SK-N-MC (cell line): Measurements from ENCODE around the gene TANGO6.

ENCODE experiments used
- DNase-seq: peaks from one replicate; pipeline ENCODE4 v3.0.0-alpha.2; 2011; ENCODE audit warnings: low read depth, low spot score
- H3K27ac ChIP-seq: fragments of 200-600 bp; sonication (generic); 2 replicates; pipeline ENCODE4 v1.5.1; 2016; ENCODE audit warnings: mixed run types
- H3K36me3 ChIP-seq: fragments of 200-600 bp; sonication (generic); 2 replicates; pipeline ENCODE4 v1.6.1; 2017; ENCODE audit warnings: antibody characterized with exemption, low read length, mixed read lengths; ENCODE audit not compliant: insufficient read depth
- H3K4me3 ChIP-seq: fragments of 200-600 bp; sonication (generic); 2 replicates; pipeline ENCODE4 v1.5.1; 2016
- H3K9ac ChIP-seq: fragments of 200-600 bp; sonication (generic); 2 replicates; pipeline ENCODE4 v1.8.0; 2017; ENCODE audit warnings: mixed run types, mixed read lengths; ENCODE audit not compliant: insufficient read length
- H3K9me3 ChIP-seq: fragments of 200-600 bp; sonication (generic); 2 replicates; pipeline ENCODE4 v1.6.1; 2017; ENCODE audit warnings: low read depth, mild to moderate bottlenecking, antibody characterized with exemption, low read length, moderate library complexity, mixed read lengths
- EZH2 ChIP-seq: fragments of 200-600 bp; sonication (generic); IDR thresholded peaks from one replicate; pipeline ENCODE4 v1.6.1; 2017; ENCODE audit warnings: antibody characterized with exemption
- FOXP2 ChIP-seq: optimal IDR thresholded peaks from 2 replicates; pipeline ENCODE3; 2011; ENCODE audit warnings: mild to moderate bottlenecking, moderate library complexity; ENCODE audit not compliant: insufficient read depth; ENCODE audit errors: extremely low read length, control extremely low read depth
- POLR2AphosphoS5 ChIP-seq: IDR thresholded peaks from 2 replicates; pipeline ENCODE4 v1.6.1; 2012; ENCODE audit warnings: mild to moderate bottlenecking, low read depth, low read length, borderline replicate concordance

The TANGO6 gene

GRCh38 chr16:69013991-69014390 lies 170.7 kb downstream of the TANGO6 start:
- DNase-seq = no peak
- no peak for TF ChIP-seq EZH2
- TF ChIP-seq FOXP2 = no peak
- no peak for TF ChIP-seq POLR2AphosphoS5
- no peaks in the 10 kb centered on the region for H3K36me3 ChIP-seq

GRCh38 chr16:69014811-69015210 lies 171.5 kb downstream of the TANGO6 start:
- DNase-seq = no peak
- TF ChIP-seq EZH2 (no peak), FOXP2 (no peak), POLR2AphosphoS5 (no peak)

More at GRCh38 chr16:69013991-69014390, 170.7 kb downstream of the TANGO6 start:
- H3K9me3 ChIP-seq = no peaks in the 10 kb centered on the region
- H3K9ac ChIP-seq = no peak overlapping the region
- no peak overlapping the region for H3K4me3 ChIP-seq
- H3K27ac ChIP-seq = no peak overlapping the region

GRCh38 chr16:69017036-69017783 lies 173.9 kb downstream of the TANGO6 start:
- H3K9ac ChIP-seq = no peak overlapping the region
- H3K27ac ChIP-seq = no peak overlapping the region
- no peaks in the 10 kb centered on the region for H3K9me3 ChIP-seq
- DNase-seq = no peak
- H3K36me3 ChIP-seq = no peaks in the 10 kb centered on the region
- H3K4me3 ChIP-seq = no peak overlapping the region
- TF ChIP-seq POLR2AphosphoS5 (no peak), EZH2 (no peak), FOXP2 (no peak)

More at GRCh38 chr16:69014811-69015210, 171.5 kb downstream of the TANGO6 start:
- no peak overlapping the region for H3K27ac ChIP-seq
- no peak overlapping the region for H3K9ac ChIP-seq
- H3K4me3 ChIP-seq = no peak overlapping the region
- no peaks in the 10 kb centered on the region for H3K36me3 ChIP-seq
- H3K9me3 ChIP-seq = no peaks in the 10 kb centered on the region

GRCh38 chr16:69019811-69020210 lies 176.5 kb downstream of the TANGO6 start:
- H3K4me3 ChIP-seq = no peak overlapping the region
- TF ChIP-seq FOXP2 (no peak), EZH2 (no peak), POLR2AphosphoS5 (no peak)

GRCh38 chr16:69029121-69029520 lies 185.8 kb downstream of the TANGO6 start:
- TF ChIP-seq FOXP2 = no peak
- Histone ChIP-seq H3K9me3 (no peaks in the 10 kb centered on the region), H3K36me3 (no peaks in the 10 kb centered on the region), H3K4me3 (no peak overlapping the region), H3K9ac (no peak overlapping the region), H3K27ac (no peak overlapping the region)
- no peak for DNase-seq

More at GRCh38 chr16:69019811-69020210, 176.5 kb downstream of the TANGO6 start:
- Histone ChIP-seq H3K9ac (no peak overlapping the region), H3K36me3 (no peaks in the 10 kb centered on the region), H3K27ac (no peak overlapping the region), H3K9me3 (no peaks in the 10 kb centered on the region)
- no peak for DNase-seq

GRCh38 chr16:69031877-69032301 lies 188.6 kb downstream of the TANGO6 start:
- H3K27ac ChIP-seq = no peak overlapping the region
- DNase-seq = no peak
- H3K4me3 ChIP-seq = no peak overlapping the region
- no peak overlapping the region for H3K9ac ChIP-seq
- no peak for TF ChIP-seq POLR2AphosphoS5
- TF ChIP-seq EZH2 = no peak
- no peak for TF ChIP-seq FOXP2
- no peaks in the 10 kb centered on the region for H3K9me3 ChIP-seq
- no peaks in the 10 kb centered on the region for H3K36me3 ChIP-seq

GRCh38 chr16:69033151-69033949 lies 190.0 kb downstream of the TANGO6 start:
- Histone ChIP-seq H3K4me3 (no peak overlapping the region), H3K9ac (no peak overlapping the region), H3K27ac (no peak overlapping the region), H3K9me3 (no peaks in the 10 kb centered on the region), H3K36me3 (no peaks in the 10 kb centered on the region)
- DNase-seq = no peak
- TF ChIP-seq EZH2 (no peak), FOXP2 (no peak), POLR2AphosphoS5 (no peak)

GRCh38 chr16:69035375-69035774 lies 192.0 kb downstream of the TANGO6 start:
- TF ChIP-seq EZH2 = no peak
- TF ChIP-seq POLR2AphosphoS5 = no peak
- no peak for TF ChIP-seq FOXP2
- Histone ChIP-seq H3K27ac (no peak overlapping the region), H3K4me3 (no peak overlapping the region), H3K36me3 (no peaks in the 10 kb centered on the region), H3K9me3 (no peaks in the 10 kb centered on the region), H3K9ac (no peak overlapping the region)
- no peak for DNase-seq
